Type B pancreatic cell (in vitro differentiated cells): ENCODE data around the gene SPIRE1. TPM values are rescaled to one million over a fixed set of nuclear protein-coding genes. Genes with fewer than 3 reads are reported as not detected.
"Not testable (repeated sequence)": the region's sequence is repeated elsewhere in the genome, so short reads cannot be mapped to it uniquely, and the experiment has no call there.

ENCODE experiments used
- DNase-seq: peaks from one replicate; pipeline ENCODE4 v3.0.0; 2021; ENCODE audit warnings: mixed read lengths; ENCODE audit not compliant: unreplicated experiment; ENCODE audit errors: extremely low spot score
- H3K27ac Mint-ChIP-seq: 2 replicates; pipeline ENCODE4 v1.8.0; 2021; ENCODE audit warnings: mild to moderate bottlenecking, mixed read lengths
- H3K27me3 Mint-ChIP-seq: 2 replicates; pipeline ENCODE4 v1.8.0; 2021; ENCODE audit warnings: mixed read lengths
- H3K36me3 Mint-ChIP-seq: 2 replicates; pipeline ENCODE4 v1.8.0; 2021; ENCODE audit warnings: mixed read lengths
- H3K4me1 Mint-ChIP-seq: one replicate; pipeline ENCODE4 v1.8.0; 2021; ENCODE audit warnings: mixed read lengths; ENCODE audit not compliant: unreplicated experiment
- H3K4me3 Mint-ChIP-seq: 2 replicates; pipeline ENCODE4 v1.8.0; 2021; ENCODE audit warnings: mild to moderate bottlenecking, mixed read lengths
- H3K9me3 Mint-ChIP-seq: 2 replicates; pipeline ENCODE4 v1.8.0; 2021; ENCODE audit warnings: mixed read lengths
- total RNA-seq: library from RNA; stranded (reverse); gene quantifications from 2 replicates; pipeline ENCODE4 v1.2.1, GENCODE V29; 2021; ENCODE audit warnings: low replicate concordance
- TF ChIP-seq, protein P1 (sequence below): fragments of 200-600 bp; sonication (generic); conservative IDR thresholded peaks from 2 replicates; pipeline ENCODE4 v1.5.0; 2021; ENCODE audit warnings: antibody characterized with exemption, mild to moderate bottlenecking

Gene SPIRE1
- total RNA-seq, 1 donor from 2014 or later = 25.2 TPM

DNA sequence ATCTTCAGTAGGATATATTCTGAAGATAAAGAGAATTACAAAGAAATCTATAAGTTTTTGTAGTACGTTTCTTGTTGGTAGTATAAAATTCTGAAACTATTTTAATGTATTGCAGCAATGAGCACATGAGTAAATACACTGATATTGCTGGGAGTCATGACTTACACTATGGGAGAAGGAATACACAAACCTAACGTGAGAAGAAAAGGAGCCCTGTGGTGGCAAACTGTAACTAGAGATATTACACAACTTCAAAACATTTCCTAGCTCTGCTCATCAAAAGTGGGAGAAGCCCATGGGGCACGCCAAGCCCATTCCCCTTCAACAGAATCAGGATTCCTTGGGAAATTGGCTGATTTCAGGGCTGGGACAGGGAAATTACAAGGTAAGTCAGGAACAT lies 20.5 kb downstream of the SPIRE1 start:
- peaks cover 9% of the 10 kb centered on the region for H3K4me1 Mint-ChIP-seq
- TF ChIP-seq, protein P1, sequence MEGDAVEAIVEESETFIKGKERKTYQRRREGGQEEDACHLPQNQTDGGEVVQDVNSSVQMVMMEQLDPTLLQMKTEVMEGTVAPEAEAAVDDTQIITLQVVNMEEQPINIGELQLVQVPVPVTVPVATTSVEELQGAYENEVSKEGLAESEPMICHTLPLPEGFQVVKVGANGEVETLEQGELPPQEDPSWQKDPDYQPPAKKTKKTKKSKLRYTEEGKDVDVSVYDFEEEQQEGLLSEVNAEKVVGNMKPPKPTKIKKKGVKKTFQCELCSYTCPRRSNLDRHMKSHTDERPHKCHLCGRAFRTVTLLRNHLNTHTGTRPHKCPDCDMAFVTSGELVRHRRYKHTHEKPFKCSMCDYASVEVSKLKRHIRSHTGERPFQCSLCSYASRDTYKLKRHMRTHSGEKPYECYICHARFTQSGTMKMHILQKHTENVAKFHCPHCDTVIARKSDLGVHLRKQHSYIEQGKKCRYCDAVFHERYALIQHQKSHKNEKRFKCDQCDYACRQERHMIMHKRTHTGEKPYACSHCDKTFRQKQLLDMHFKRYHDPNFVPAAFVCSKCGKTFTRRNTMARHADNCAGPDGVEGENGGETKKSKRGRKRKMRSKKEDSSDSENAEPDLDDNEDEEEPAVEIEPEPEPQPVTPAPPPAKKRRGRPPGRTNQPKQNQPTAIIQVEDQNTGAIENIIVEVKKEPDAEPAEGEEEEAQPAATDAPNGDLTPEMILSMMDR = no peak
- no peak overlapping the region for H3K27ac Mint-ChIP-seq
- no peaks in the 10 kb centered on the region for H3K27me3 Mint-ChIP-seq
- DNase-seq = no peak
- H3K4me3 Mint-ChIP-seq = no peak overlapping the region
- H3K36me3 Mint-ChIP-seq = no peaks in the 10 kb centered on the region
- H3K9me3 Mint-ChIP-seq = no peaks in the 10 kb centered on the region

DNA sequence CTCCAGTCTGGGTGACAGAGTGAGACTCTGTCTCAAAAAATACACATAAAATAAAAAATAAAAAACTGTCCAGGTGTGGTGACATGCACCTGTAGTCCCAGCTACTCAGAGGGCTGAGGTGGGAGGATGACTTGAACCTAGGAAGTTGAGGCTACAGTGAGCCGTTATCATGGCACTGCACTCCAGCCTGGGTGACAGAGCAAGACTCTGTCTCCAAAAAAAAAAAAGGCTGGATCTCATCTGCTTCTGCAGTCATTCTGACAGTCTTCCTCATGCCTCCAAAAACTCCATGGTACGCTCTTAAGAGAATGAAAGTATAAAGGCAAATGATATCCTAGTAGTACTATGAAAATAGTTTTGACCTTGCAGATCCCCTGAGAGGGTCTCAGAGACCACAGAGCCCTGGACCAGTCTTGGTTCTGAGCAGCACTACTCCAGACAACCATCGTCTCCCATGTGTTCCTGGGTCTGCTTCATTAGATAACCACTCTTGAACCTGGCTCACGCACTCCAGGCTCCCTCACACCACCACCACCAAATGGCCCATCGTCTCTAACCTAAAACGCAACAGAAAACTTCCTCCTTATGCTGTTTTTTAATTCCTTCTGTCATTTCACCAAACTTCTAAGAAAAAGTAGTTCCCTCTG lies 26.0 kb downstream of the SPIRE1 start:
- H3K27ac Mint-ChIP-seq = no peak overlapping the region
- H3K4me3 Mint-ChIP-seq = no peak overlapping the region
- no peak for DNase-seq
- no peaks in the 10 kb centered on the region for H3K27me3 Mint-ChIP-seq
- H3K36me3 Mint-ChIP-seq = no peaks in the 10 kb centered on the region
- no peaks in the 10 kb centered on the region for H3K9me3 Mint-ChIP-seq
- TF ChIP-seq, protein P1 = no peak
- peaks cover 7% of the 10 kb centered on the region for H3K4me1 Mint-ChIP-seq

DNA sequence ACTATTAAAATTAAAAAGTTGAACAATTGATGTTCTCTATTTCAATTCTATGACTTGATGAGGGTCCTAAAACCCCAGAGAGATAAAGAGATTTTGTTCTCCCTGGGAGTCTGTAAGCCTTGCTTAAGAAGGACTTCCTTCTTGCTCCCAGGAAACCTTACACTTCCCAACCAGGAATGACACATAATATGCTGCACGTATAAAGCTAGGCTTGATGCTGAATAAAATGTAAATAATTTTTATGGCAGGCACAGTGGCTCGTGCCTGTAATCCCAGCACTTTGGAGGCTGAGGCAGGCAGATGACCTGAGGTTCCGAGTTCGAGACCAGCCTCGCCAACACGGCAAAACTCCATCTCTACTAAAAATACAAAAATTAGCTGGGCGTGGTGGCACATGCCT lies 27.8 kb downstream of the SPIRE1 start:
- H3K27ac Mint-ChIP-seq = no peak overlapping the region

DNA sequence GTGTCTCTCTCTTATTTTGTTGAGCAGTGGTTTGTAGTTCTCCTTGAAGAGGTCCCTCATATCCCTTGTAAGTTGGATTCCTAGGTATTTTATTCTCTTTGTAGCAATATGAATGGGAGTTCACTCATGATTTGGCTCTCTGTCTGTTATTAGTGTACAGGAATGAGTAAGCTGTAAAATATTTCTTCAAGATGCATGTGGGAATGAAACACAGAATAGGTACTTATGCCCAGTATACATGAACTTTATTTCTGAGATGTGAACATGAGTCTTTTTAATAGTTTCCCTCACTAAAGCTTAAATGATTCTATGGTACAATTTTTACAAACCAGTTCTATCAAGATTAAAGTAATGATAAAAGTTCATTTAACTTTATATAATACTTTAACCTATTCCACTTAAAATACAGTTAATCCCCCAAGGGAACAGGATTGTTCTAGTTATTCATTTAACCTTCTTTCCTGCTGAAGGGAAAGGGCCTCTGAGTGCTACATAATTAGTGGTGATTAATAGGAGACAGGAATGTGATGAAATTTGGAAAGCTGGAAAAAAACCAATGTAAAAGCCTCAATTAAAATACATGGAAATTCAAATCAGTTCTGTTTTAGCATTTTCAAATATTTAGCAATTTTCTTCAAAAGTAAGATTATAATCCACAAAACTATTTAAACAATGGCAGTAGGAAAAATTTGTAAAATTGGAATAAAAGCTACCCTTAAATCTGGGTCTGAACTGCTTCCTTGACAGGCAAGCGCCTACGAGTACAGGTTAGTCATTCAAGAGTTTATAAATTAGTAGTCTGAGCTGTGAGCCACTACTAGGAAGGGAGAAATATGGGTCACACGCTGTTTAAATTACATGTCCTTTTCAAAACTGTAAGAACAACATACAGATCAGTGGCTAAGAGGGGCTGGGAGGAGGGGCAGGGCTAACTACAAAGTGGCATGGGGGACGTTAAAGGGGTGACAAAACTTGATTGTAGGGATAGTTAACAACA lies 28.9 kb downstream of the SPIRE1 start:
- peaks cover 3% of the 10 kb centered on the region for H3K36me3 Mint-ChIP-seq
- no peaks in the 10 kb centered on the region for H3K9me3 Mint-ChIP-seq
- H3K27ac Mint-ChIP-seq = no peak overlapping the region
- peaks cover 7% of the 10 kb centered on the region for H3K4me1 Mint-ChIP-seq
- no peak for DNase-seq
- no peak overlapping the region for H3K4me3 Mint-ChIP-seq
- H3K27me3 Mint-ChIP-seq = no peaks in the 10 kb centered on the region
- TF ChIP-seq, protein P1 = no peak

More for the DNA sequence above, 27.8 kb downstream of the SPIRE1 start:
- TF ChIP-seq, protein P1 = no peak
- H3K36me3 Mint-ChIP-seq = peaks cover 3% of the 10 kb centered on the region
- no peak overlapping the region for H3K4me3 Mint-ChIP-seq
- no peak for DNase-seq
- no peaks in the 10 kb centered on the region for H3K9me3 Mint-ChIP-seq
- H3K4me1 Mint-ChIP-seq = peaks cover 7% of the 10 kb centered on the region
- no peaks in the 10 kb centered on the region for H3K27me3 Mint-ChIP-seq

DNA sequence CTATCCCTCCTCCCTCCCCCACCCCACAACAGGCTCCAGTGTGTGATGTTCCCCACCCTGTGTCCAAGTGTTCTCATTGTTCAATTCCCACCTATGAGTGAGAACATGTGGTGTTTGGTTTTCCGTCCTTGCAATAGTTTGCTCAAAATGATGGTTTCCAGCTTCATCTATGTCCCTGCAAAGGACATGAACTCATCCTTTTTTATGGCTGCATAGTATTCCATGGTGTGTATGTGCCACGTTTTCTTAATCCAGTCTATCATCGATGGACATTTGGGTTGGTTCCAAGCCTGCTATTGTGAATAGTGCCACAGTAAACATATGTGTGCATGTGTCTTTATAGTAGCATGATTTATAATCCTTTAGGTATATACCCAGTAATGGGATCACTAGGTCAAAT lies 30.7 kb downstream of the SPIRE1 start:
- not testable (repeated sequence) for H3K36me3 Mint-ChIP-seq, DNase-seq, H3K9me3 Mint-ChIP-seq, H3K27me3 Mint-ChIP-seq, H3K4me1 Mint-ChIP-seq, H3K27ac Mint-ChIP-seq, H3K4me3 Mint-ChIP-seq

DNA sequence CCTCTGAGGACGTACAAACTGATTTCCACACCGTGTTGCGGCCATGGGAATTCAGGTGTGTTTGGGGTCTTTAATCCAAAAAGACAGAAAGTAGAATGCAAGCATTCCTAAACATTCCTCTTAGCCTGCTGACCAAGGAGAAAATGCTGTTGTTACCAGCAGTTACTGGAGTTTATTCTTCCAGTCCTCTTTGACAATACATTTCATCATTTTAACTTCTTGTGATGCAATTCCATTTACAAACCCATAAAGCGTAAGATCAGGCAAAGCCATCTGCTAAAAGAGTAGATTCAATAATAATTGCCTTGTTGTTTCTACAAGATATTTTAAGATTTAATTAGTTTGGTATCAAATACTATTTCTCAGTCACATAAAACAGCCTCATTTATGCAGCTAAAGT lies 32.7 kb downstream of the SPIRE1 start:
- Mint-ChIP-seq H3K9me3 (no peaks in the 10 kb centered on the region), H3K27me3 (no peaks in the 10 kb centered on the region), H3K4me3 (no peak overlapping the region), H3K4me1 (peaks cover 7% of the 10 kb centered on the region), H3K36me3 (peaks cover 7% of the 10 kb centered on the region), H3K27ac (no peak overlapping the region)
- TF ChIP-seq, protein P1 = no peak
- no peak for DNase-seq
